CD4-positive, CD25-positive, alpha-beta regulatory T cell (primary cell): ENCODE measurements around the gene AHSP. TPM values are rescaled to one million over a fixed set of nuclear protein-coding genes. Genes with fewer than 3 reads are reported as not detected.
A peak's percentile ranks its signal among the peaks of the same experiment; 100 is the strongest.

Experiments used
- ATAC-seq, 2 donors: fragments of 150-1000 bp; cut with Tn5 transposase; one replicate each; pipeline ENCODE4 v1.10.0; 2021; ENCODE audit warnings: low read depth in 2 of 2, moderate number of reproducible peaks in 2 of 2, moderate library complexity in 1 of 2
- DNase-seq, 3 donors: peaks; one replicate each; pipeline versions ENCODE4 v3.0.0 to v3.0.0-alpha.2; 2012 to 2022; ENCODE audit warnings: mixed read lengths in 1 of 3
- H3K27ac ChIP-seq: one replicate; pipeline ENCODE4 v1.7.0; 2013; ENCODE audit warnings: mild to moderate bottlenecking, low read length; ENCODE audit not compliant: insufficient read depth, poor library complexity, severe bottlenecking
- H3K27me3 ChIP-seq: one replicate; pipeline ENCODE4 v1.7.0; 2013; ENCODE audit warnings: low read length; ENCODE audit not compliant: control insufficient read depth, insufficient read depth
- H3K36me3 ChIP-seq: one replicate; pipeline ENCODE4 v1.7.0; 2013; ENCODE audit warnings: mild to moderate bottlenecking, low read length, moderate library complexity; ENCODE audit not compliant: control insufficient read depth, insufficient read depth
- H3K4me1 ChIP-seq: 2 replicates; pipeline ENCODE4 v1.7.0; 2013; ENCODE audit warnings: mild to moderate bottlenecking, low read length; ENCODE audit not compliant: insufficient read depth, control insufficient read depth, poor library complexity, severe bottlenecking
- H3K4me3 ChIP-seq: one replicate; pipeline ENCODE4 v1.7.0; 2013; ENCODE audit warnings: low read depth, mild to moderate bottlenecking, low read length, moderate library complexity
- H3K9me3 ChIP-seq, 2 experiments: 1 replicate in 1 of 2; 2 replicates in 1 of 2; pipeline ENCODE4 v1.7.0; 2013; ENCODE audit warnings: low read length in 2 of 2, mild to moderate bottlenecking in 1 of 2, moderate library complexity in 1 of 2; ENCODE audit not compliant: control insufficient read depth in 2 of 2
- H3K27ac Mint-ChIP-seq, 3 donors: one replicate each; pipeline ENCODE4 v1.8.0; 2020 to 2022; ENCODE audit warnings: mild to moderate bottlenecking in 3 of 3, mixed read lengths in 3 of 3, moderate library complexity in 2 of 3
- H3K27me3 Mint-ChIP-seq: one replicate; pipeline ENCODE4 v1.8.0; 2022; ENCODE audit warnings: mild to moderate bottlenecking, mixed read lengths
- H3K36me3 Mint-ChIP-seq: one replicate; pipeline ENCODE4 v1.8.0; 2020; ENCODE audit warnings: mixed read lengths
- H3K4me1 Mint-ChIP-seq, 4 donors: one replicate each; pipeline ENCODE4 v1.8.0; 2020 to 2022; ENCODE audit warnings: mixed read lengths in 4 of 4, mild to moderate bottlenecking in 1 of 4
- H3K4me3 Mint-ChIP-seq, 4 donors: one replicate each; pipeline ENCODE4 v1.8.0; 2020 to 2022; ENCODE audit warnings: mild to moderate bottlenecking in 4 of 4, mixed read lengths in 4 of 4, moderate library complexity in 3 of 4
- H3K9me3 Mint-ChIP-seq, 7 donors: one replicate each; pipeline ENCODE4 v1.8.0; 2020 to 2022; ENCODE audit warnings: mixed read lengths in 7 of 7, mild to moderate bottlenecking in 3 of 7, moderate library complexity in 2 of 7
- polyA plus RNA-seq, 4 donors: library from polyadenylated mRNA; unstranded; fragments of 300-500 nt; fragmentation: Illumina TruSeq; gene quantifications; one replicate each; pipeline ENCODE4 v1.2.3, GENCODE V29; 2021
- total RNA-seq: library from RNA; stranded (reverse); gene quantifications from one replicate; pipeline ENCODE4 v1.2.3, GENCODE V29; 2022

AHSP gene
- total and polyA plus RNA-seq, 5 donors from 2014 or later = not detected

GRCh38 chr16:31528523-31529107, 915 bp downstream of the AHSP start:
- Mint-ChIP-seq H3K4me3 (peak overlapping the region in 2 of 4 donors; percentile 69 to 75), H3K36me3 (no peaks in the 10 kb centered on the region), H3K9me3 (peaks cover 0 to 1% (median 0%) of the 10 kb centered on the region in 7 donors), H3K27ac (peak overlapping the region in 2 of 3 donors; percentile 35 to 73), H3K27me3 (peaks cover 14% of the 10 kb centered on the region), H3K4me1 (peaks cover 0 to 23% (median 2%) of the 10 kb centered on the region in 4 donors)
- Histone ChIP-seq H3K27me3 (peaks cover 15% of the 10 kb centered on the region), H3K36me3 (no peaks in the 10 kb centered on the region), H3K9me3 (no peaks in the 10 kb centered on the region), H3K27ac (no peak overlapping the region), H3K4me3 (no peak overlapping the region), H3K4me1 (peaks cover 5% of the 10 kb centered on the region)
- DNase-seq = no peak
- no peak for ATAC-seq

GRCh38 chr16:31529108-31529936, 1.6 kb downstream of the AHSP start:
- H3K9me3 Mint-ChIP-seq = peaks cover 0 to 1% (median 0%) of the 10 kb centered on the region in 7 donors
- peak overlapping the region in 1 of 3 donors; percentile 35 for H3K27ac Mint-ChIP-seq
- peak overlapping the region in 2 of 4 donors; percentile 71 to 75 for H3K4me3 Mint-ChIP-seq
- H3K4me1 Mint-ChIP-seq = peaks cover 0 to 23% (median 2%) of the 10 kb centered on the region in 4 donors
- H3K36me3 Mint-ChIP-seq = no peaks in the 10 kb centered on the region
- ATAC-seq = no peak
- peaks cover 21% of the 10 kb centered on the region for H3K27me3 Mint-ChIP-seq
- Histone ChIP-seq H3K4me3 (no peak overlapping the region), H3K27me3 (peaks cover 15% of the 10 kb centered on the region), H3K4me1 (peaks cover 5% of the 10 kb centered on the region), H3K27ac (no peak overlapping the region), H3K36me3 (no peaks in the 10 kb centered on the region), H3K9me3 (no peaks in the 10 kb centered on the region)
- DNase-seq = no peak

- peak overlapping the region in 1 of 3 donors; percentile 14 for H3K27ac Mint-ChIP-seq
- ATAC-seq (no peak), DNase-seq (no peak)
- Histone ChIP-seq H3K9me3 (no peaks in the 10 kb centered on the region), H3K4me1 (peaks cover 5% of the 10 kb centered on the region), H3K36me3 (no peaks in the 10 kb centered on the region), H3K27ac (no peak overlapping the region), H3K27me3 (peaks cover 15% of the 10 kb centered on the region), H3K4me3 (no peak overlapping the region)
- H3K4me1 Mint-ChIP-seq = peaks cover 0 to 23% (median 2%) of the 10 kb centered on the region in 4 donors
- H3K27me3 Mint-ChIP-seq = peaks cover 24% of the 10 kb centered on the region
- peak overlapping the region in 2 of 4 donors; percentile 55 to 71 for H3K4me3 Mint-ChIP-seq
- H3K36me3 Mint-ChIP-seq = no peaks in the 10 kb centered on the region
- H3K9me3 Mint-ChIP-seq = peaks cover 0 to 1% (median 0%) of the 10 kb centered on the region in 7 donors
Measured at GRCh38 chr16:31529937-31530312, 2.2 kb downstream of the AHSP start.

- Mint-ChIP-seq H3K4me3 (peak overlapping the region in 1 of 4 donors; percentile 71), H3K4me1 (peaks cover 0 to 23% (median 2%) of the 10 kb centered on the region in 4 donors), H3K9me3 (peaks cover 0 to 1% (median 0%) of the 10 kb centered on the region in 7 donors), H3K27ac (peak overlapping the region in 1 of 3 donors; percentile 14), H3K36me3 (no peaks in the 10 kb centered on the region), H3K27me3 (peaks cover 27% of the 10 kb centered on the region)
- peaks cover 15% of the 10 kb centered on the region for H3K27me3 ChIP-seq
- H3K4me3 ChIP-seq = no peak overlapping the region
- ATAC-seq = no peak
- no peaks in the 10 kb centered on the region for H3K36me3 ChIP-seq
- DNase-seq = no peak
- peaks cover 5% of the 10 kb centered on the region for H3K4me1 ChIP-seq
- no peak overlapping the region for H3K27ac ChIP-seq
- no peaks in the 10 kb centered on the region for H3K9me3 ChIP-seq
Measured at GRCh38 chr16:31530405-31530804, 2.7 kb downstream of the AHSP start.

- ATAC-seq (no peak), DNase-seq (no peak)
- H3K4me1 ChIP-seq = peaks cover 5% of the 10 kb centered on the region
- no peaks in the 10 kb centered on the region for H3K9me3 ChIP-seq
- H3K4me3 ChIP-seq = no peak overlapping the region
- H3K9me3 Mint-ChIP-seq = peaks cover 0 to 1% (median 0%) of the 10 kb centered on the region in 7 donors
- H3K27ac ChIP-seq = no peak overlapping the region
- H3K4me1 Mint-ChIP-seq = peaks cover 0 to 23% (median 3%) of the 10 kb centered on the region in 4 donors
- no peaks in the 10 kb centered on the region for H3K36me3 Mint-ChIP-seq
- no peak overlapping the region for H3K27ac Mint-ChIP-seq
- no peak overlapping the region for H3K4me3 Mint-ChIP-seq
- peaks cover 33% of the 10 kb centered on the region for H3K27me3 Mint-ChIP-seq
- peaks cover 18% of the 10 kb centered on the region for H3K27me3 ChIP-seq
- no peaks in the 10 kb centered on the region for H3K36me3 ChIP-seq
Measured at GRCh38 chr16:31531096-31531495, 3.4 kb downstream of the AHSP start.

- Histone ChIP-seq H3K4me3 (no peak overlapping the region), H3K9me3 (no peaks in the 10 kb centered on the region), H3K36me3 (no peaks in the 10 kb centered on the region), H3K27me3 (peaks cover 18% of the 10 kb centered on the region), H3K27ac (no peak overlapping the region), H3K4me1 (peaks cover 5% of the 10 kb centered on the region)
- Mint-ChIP-seq H3K4me1 (peaks cover 0 to 23% (median 3%) of the 10 kb centered on the region in 4 donors), H3K27me3 (peaks cover 40% of the 10 kb centered on the region), H3K36me3 (no peaks in the 10 kb centered on the region), H3K9me3 (peaks cover 0 to 1% (median 0%) of the 10 kb centered on the region in 7 donors), H3K27ac (no peak overlapping the region), H3K4me3 (no peak overlapping the region)
- ATAC-seq = no peak
- no peak for DNase-seq
Measured at GRCh38 chr16:31532120-31532519, 4.4 kb downstream of the AHSP start.

GRCh38 chr16:31532896-31533295, 5.2 kb downstream of the AHSP start:
- no peak for ATAC-seq
- Mint-ChIP-seq H3K27me3 (peaks cover 38% of the 10 kb centered on the region), H3K27ac (no peak overlapping the region)

More at GRCh38 chr16:31532896-31533295, 5.2 kb downstream of the AHSP start:
- Histone ChIP-seq H3K4me3 (no peak overlapping the region), H3K27ac (no peak overlapping the region), H3K27me3 (peaks cover 15% of the 10 kb centered on the region), H3K4me1 (peaks cover 9% of the 10 kb centered on the region), H3K9me3 (no peaks in the 10 kb centered on the region), H3K36me3 (no peaks in the 10 kb centered on the region)
- Mint-ChIP-seq H3K4me3 (no peak overlapping the region), H3K9me3 (peaks cover 0 to 1% (median 0%) of the 10 kb centered on the region in 7 donors), H3K36me3 (no peaks in the 10 kb centered on the region), H3K4me1 (peaks cover 0 to 22% (median 3%) of the 10 kb centered on the region in 4 donors)
- DNase-seq = no peak
